Activated T-cell treated with anti-CD3 and anti-CD28 coated beads, Interleukin-2, amount 50 U/mL, for 1 hour (primary cell): ENCODE measurements around the gene TMC3.
"Not testable (repeated sequence)": the region's sequence is repeated elsewhere in the genome, so short reads cannot be mapped to it uniquely, and the experiment has no call there.

Experiments
- DNase-seq: peaks from one replicate; pipeline ENCODE4 v3.0.0-alpha.2; 2020

TMC3 gene

GRCh38 chr15:81341351-81341750, 32.7 kb downstream of the TMC3 start:
- DNase-seq: no peak

- DNase-seq: no peak
Observed at GRCh38 chr15:81339851-81340250, 34.2 kb downstream of the TMC3 start.

GRCh38 chr15:81339321-81339720, 34.7 kb downstream of the TMC3 start:
- no peak for DNase-seq

- DNase-seq: no peak
Observed at GRCh38 chr15:81338170-81339007, 35.6 kb downstream of the TMC3 start.

GRCh38 chr15:81337713-81338157, 36.3 kb downstream of the TMC3 start:
- no peak for DNase-seq

GRCh38 chr15:81337241-81337640, 36.8 kb downstream of the TMC3 start:
- no peak for DNase-seq

GRCh38 chr15:81336568-81336967, 37.4 kb downstream of the TMC3 start:
- peak; percentile 33 for DNase-seq

GRCh38 chr15:81335631-81336030, 38.4 kb downstream of the TMC3 start:
- DNase-seq: no peak

GRCh38 chr15:81334768-81335435, 39.1 kb downstream of the TMC3 start:
- DNase-seq: no peak

- no peak for DNase-seq
Observed at GRCh38 chr15:81333363-81333762, 40.6 kb downstream of the TMC3 start.

GRCh38 chr15:81332326-81332725, 41.7 kb downstream of the TMC3 start:
- no peak for DNase-seq

- no peak for DNase-seq
Observed at GRCh38 chr15:81331600-81331999, 42.4 kb downstream of the TMC3 start.

- DNase-seq: not testable (repeated sequence)
Observed at GRCh38 chr15:81331141-81331540, 42.9 kb downstream of the TMC3 start.

- DNase-seq: no peak
Observed at GRCh38 chr15:81330366-81331090, 43.5 kb downstream of the TMC3 start.

- no peak for DNase-seq
Observed at GRCh38 chr15:81329446-81329845, 44.6 kb downstream of the TMC3 start.

- DNase-seq: no peak
Observed at GRCh38 chr15:81327516-81327915, 46.5 kb downstream of the TMC3 start.

- DNase-seq: no peak
Observed at GRCh38 chr15:81326466-81327212, 47.4 kb downstream of the TMC3 start.

GRCh38 chr15:81323944-81324881, 49.8 kb downstream of the TMC3 start, which contains the start of gene STARD5:
STARD5 (minus strand) TSS chr15:81324141; CDS start chr15:81324099, 42 bp downstream.
- DNase-seq: peak; percentile 96

GRCh38 chr15:81323559-81323943, 50.5 kb downstream of the TMC3 start:
- no peak for DNase-seq

GRCh38 chr15:81322676-81323253, 51.2 kb downstream of the TMC3 start:
- no peak for DNase-seq

GRCh38 chr15:81321667-81322066, 52.3 kb downstream of the TMC3 start:
- no peak for DNase-seq
